Endothelial cell of umbilical vein (primary cell): ENCODE measurements around the gene NTRK2.

Experiments used
- EZH2 ChIP-seq: IDR thresholded peaks from 2 replicates; pipeline ENCODE4 v1.6.1; 2012; ENCODE audit warnings: borderline replicate concordance, low read depth, mild to moderate bottlenecking, moderate library complexity, low read length, inconsistent platforms; ENCODE audit not compliant: severe bottlenecking
- GATA2 ChIP-seq: IDR thresholded peaks from 2 replicates; pipeline ENCODE4 v1.7.0; 2011; ENCODE audit warnings: low read depth, mild to moderate bottlenecking, moderate library complexity, mixed read lengths, low read length; ENCODE audit not compliant: insufficient read length, insufficient read depth
- JUN ChIP-seq: IDR thresholded peaks from 2 replicates; pipeline ENCODE4 v1.6.1; 2011; ENCODE audit warnings: borderline replicate concordance, low read depth; ENCODE audit not compliant: insufficient read length, insufficient read depth
- MYC ChIP-seq: IDR thresholded peaks from one replicate; pipeline ENCODE4 v1.6.1; 2011; ENCODE audit warnings: mild to moderate bottlenecking, low read depth, low read length
- POLR2A ChIP-seq: IDR thresholded peaks from 2 replicates; pipeline ENCODE4 v1.6.1; 2012; ENCODE audit warnings: low read depth, mild to moderate bottlenecking, control low read depth, low read length
- POLR2AphosphoS5 ChIP-seq: IDR thresholded peaks from 2 replicates; pipeline ENCODE4 v1.6.1; 2012; ENCODE audit warnings: low read depth, mild to moderate bottlenecking, control low read depth, low read length, moderate library complexity; ENCODE audit not compliant: insufficient read depth
- TF ChIP-seq, protein P1 (sequence below), 2 donors: IDR thresholded peaks; 1 replicate in 1 of 2; 2 replicates in 1 of 2; pipeline ENCODE4 v1.5.1; 2011; ENCODE audit warnings: low read length in 2 of 2, mild to moderate bottlenecking in 2 of 2, moderate library complexity in 2 of 2, control low read depth in 1 of 2, inconsistent platforms in 1 of 2, low read depth in 1 of 2; ENCODE audit not compliant: insufficient read depth in 1 of 2; ENCODE audit errors: extremely low read depth in 1 of 2
- TF ChIP-seq, protein P2 (sequence below): IDR thresholded peaks from 2 replicates; pipeline ENCODE4 v1.6.1; 2011; ENCODE audit not compliant: insufficient read depth, insufficient read length

DNA sequence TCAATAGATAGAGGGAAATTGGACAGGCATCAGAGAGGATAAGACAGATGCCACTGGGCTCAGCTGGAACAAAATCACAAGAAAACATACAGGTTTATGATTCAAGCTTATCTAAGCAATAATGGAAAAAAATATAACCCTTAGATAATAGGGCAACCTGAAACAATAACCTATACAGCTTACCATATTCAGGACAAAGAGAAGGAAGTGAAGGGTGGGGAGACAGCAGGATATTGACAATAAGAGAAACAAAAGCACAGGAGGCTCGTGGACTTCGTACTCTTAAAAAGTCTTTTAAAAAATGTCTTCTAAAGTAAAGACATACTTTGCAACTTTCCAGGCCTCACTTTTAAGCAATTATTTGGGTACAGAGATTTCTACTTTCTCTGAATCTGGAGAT, 225.3 kb downstream of the NTRK2 start:
- TF ChIP-seq, protein P1, sequence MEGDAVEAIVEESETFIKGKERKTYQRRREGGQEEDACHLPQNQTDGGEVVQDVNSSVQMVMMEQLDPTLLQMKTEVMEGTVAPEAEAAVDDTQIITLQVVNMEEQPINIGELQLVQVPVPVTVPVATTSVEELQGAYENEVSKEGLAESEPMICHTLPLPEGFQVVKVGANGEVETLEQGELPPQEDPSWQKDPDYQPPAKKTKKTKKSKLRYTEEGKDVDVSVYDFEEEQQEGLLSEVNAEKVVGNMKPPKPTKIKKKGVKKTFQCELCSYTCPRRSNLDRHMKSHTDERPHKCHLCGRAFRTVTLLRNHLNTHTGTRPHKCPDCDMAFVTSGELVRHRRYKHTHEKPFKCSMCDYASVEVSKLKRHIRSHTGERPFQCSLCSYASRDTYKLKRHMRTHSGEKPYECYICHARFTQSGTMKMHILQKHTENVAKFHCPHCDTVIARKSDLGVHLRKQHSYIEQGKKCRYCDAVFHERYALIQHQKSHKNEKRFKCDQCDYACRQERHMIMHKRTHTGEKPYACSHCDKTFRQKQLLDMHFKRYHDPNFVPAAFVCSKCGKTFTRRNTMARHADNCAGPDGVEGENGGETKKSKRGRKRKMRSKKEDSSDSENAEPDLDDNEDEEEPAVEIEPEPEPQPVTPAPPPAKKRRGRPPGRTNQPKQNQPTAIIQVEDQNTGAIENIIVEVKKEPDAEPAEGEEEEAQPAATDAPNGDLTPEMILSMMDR (IDR thresholded peaks at IDR 0.05; ENCODE audit: extremely low read depth in 1 of 2, insufficient read depth in 1 of 2, low read depth in 1 of 2, low read length in 2 of 2): no peak
- TF ChIP-seq EZH2: no peak
- TF ChIP-seq POLR2AphosphoS5: no peak
- TF ChIP-seq, protein P2, sequence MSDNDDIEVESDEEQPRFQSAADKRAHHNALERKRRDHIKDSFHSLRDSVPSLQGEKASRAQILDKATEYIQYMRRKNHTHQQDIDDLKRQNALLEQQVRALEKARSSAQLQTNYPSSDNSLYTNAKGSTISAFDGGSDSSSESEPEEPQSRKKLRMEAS: no peak
- no peak for TF ChIP-seq POLR2A
- TF ChIP-seq MYC: no peak
- no peak for TF ChIP-seq JUN
- no peak for TF ChIP-seq GATA2
